DOHH2 (cell line): ENCODE measurements around the gene WDR35.

Experiments used
- CTCF ChIP-seq: fragments of 200-600 bp; sonication (generic); IDR thresholded peaks from one replicate; pipeline ENCODE4 v1.5.1; 2014; ENCODE audit warnings: antibody characterized with exemption, mild to moderate bottlenecking, low read depth, low read length; ENCODE audit not compliant: poor library complexity, severe bottlenecking
- EZH2phosphoT487 ChIP-seq: fragments of 200-600 bp; sonication (generic); IDR thresholded peaks from 2 replicates; pipeline ENCODE4 v1.6.1; 2017; ENCODE audit warnings: borderline replicate concordance, mild to moderate bottlenecking, antibody characterized with exemption, low read length, moderate library complexity, mixed read lengths

GRCh38 chr2:19914266-19914975 is 75.5 kb downstream of the WDR35 start:
- no peak for TF ChIP-seq CTCF
- TF ChIP-seq EZH2phosphoT487: no peak
